K562 (cell line): ENCODE results near the gene PHLDB1.

ENCODE experiments used
- DPF2 ChIP-seq: fragments of 450-650 bp; IDR thresholded peaks from 2 replicates; pipeline ENCODE4 v1.6.1; 2016
- KDM1A ChIP-seq, 2 experiments: fragments of 450-650 bp; IDR thresholded peaks; 2 replicates each; pipeline ENCODE4 v1.6.1; 2016; ENCODE audit warnings: mild to moderate bottlenecking in 2 of 2
- POLR2AphosphoS5 ChIP-seq: IDR thresholded peaks from 2 replicates; pipeline ENCODE4 v1.6.1; 2011; ENCODE audit warnings: mild to moderate bottlenecking, low read depth, low read length, moderate library complexity; ENCODE audit not compliant: control insufficient read depth, insufficient read depth
- POU5F1 ChIP-seq: fragments of 150-350 bp; IDR thresholded peaks from 2 replicates; pipeline ENCODE4 v1.6.1; 2014; ENCODE audit warnings: borderline replicate concordance, low read length, low read depth, mild to moderate bottlenecking; ENCODE audit not compliant: partially characterized antibody
- ZNF347 ChIP-seq: fragments of 450-650 bp; formaldehyde crosslinking; IDR thresholded peaks from 2 replicates; pipeline ENCODE4 v1.4.0; 2020; ENCODE audit warnings: low read depth, mild to moderate bottlenecking, moderate library complexity
- TF ChIP-seq, protein P1 (sequence below): conservative IDR thresholded peaks from 2 replicates; pipeline ENCODE4 v1.6.1; 2011; ENCODE audit warnings: low read depth, mild to moderate bottlenecking, low read length; ENCODE audit not compliant: control insufficient read depth
- TF ChIP-seq, protein P2 (sequence below), 3 experiments: IDR thresholded peaks in 2 of 3; conservative IDR thresholded peaks in 1 of 3; 2 replicates each; pipeline ENCODE4 v1.5.1; 2011 to 2012; ENCODE audit warnings: low read length in 3 of 3, mild to moderate bottlenecking in 3 of 3, control low read depth in 2 of 3, improper control_type of control experiment in 1 of 3, inconsistent platforms in 1 of 3, low read depth in 1 of 3, mixed read lengths in 1 of 3, moderate library complexity in 1 of 3; ENCODE audit not compliant: insufficient read depth in 2 of 3
- TF ChIP-seq, protein P3 (sequence below): sonication (generic); formaldehyde crosslinking; IDR thresholded peaks from 2 replicates; pipeline ENCODE4 v1.8.0; 2022; ENCODE audit warnings: mild to moderate bottlenecking, low read depth, missing genetic modification reagents

- TF ChIP-seq POLR2AphosphoS5: no peak
- no peak for TF ChIP-seq DPF2
- no peak for TF ChIP-seq KDM1A (IDR thresholded peaks at IDR 0.05)
- TF ChIP-seq, protein P1, sequence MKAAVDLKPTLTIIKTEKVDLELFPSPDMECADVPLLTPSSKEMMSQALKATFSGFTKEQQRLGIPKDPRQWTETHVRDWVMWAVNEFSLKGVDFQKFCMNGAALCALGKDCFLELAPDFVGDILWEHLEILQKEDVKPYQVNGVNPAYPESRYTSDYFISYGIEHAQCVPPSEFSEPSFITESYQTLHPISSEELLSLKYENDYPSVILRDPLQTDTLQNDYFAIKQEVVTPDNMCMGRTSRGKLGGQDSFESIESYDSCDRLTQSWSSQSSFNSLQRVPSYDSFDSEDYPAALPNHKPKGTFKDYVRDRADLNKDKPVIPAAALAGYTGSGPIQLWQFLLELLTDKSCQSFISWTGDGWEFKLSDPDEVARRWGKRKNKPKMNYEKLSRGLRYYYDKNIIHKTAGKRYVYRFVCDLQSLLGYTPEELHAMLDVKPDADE: no peak
- no peak for TF ChIP-seq POU5F1
- TF ChIP-seq, protein P2, sequence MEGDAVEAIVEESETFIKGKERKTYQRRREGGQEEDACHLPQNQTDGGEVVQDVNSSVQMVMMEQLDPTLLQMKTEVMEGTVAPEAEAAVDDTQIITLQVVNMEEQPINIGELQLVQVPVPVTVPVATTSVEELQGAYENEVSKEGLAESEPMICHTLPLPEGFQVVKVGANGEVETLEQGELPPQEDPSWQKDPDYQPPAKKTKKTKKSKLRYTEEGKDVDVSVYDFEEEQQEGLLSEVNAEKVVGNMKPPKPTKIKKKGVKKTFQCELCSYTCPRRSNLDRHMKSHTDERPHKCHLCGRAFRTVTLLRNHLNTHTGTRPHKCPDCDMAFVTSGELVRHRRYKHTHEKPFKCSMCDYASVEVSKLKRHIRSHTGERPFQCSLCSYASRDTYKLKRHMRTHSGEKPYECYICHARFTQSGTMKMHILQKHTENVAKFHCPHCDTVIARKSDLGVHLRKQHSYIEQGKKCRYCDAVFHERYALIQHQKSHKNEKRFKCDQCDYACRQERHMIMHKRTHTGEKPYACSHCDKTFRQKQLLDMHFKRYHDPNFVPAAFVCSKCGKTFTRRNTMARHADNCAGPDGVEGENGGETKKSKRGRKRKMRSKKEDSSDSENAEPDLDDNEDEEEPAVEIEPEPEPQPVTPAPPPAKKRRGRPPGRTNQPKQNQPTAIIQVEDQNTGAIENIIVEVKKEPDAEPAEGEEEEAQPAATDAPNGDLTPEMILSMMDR (IDR thresholded peaks at IDR 0.05 in 2 of 3, conservative IDR thresholded peaks at IDR 0.05 in 1 of 3; ENCODE audit: insufficient read depth in 2 of 3, low read depth in 1 of 3, low read length in 3 of 3): no peak
- TF ChIP-seq, protein P3, sequence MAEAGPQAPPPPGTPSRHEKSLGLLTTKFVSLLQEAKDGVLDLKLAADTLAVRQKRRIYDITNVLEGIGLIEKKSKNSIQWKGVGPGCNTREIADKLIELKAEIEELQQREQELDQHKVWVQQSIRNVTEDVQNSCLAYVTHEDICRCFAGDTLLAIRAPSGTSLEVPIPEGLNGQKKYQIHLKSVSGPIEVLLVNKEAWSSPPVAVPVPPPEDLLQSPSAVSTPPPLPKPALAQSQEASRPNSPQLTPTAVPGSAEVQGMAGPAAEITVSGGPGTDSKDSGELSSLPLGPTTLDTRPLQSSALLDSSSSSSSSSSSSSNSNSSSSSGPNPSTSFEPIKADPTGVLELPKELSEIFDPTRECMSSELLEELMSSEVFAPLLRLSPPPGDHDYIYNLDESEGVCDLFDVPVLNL (CRISPR knock-in tag): no peak
- no peak for TF ChIP-seq ZNF347
Observed at GRCh38 chr11:118705111-118705741, 97.8 kb downstream of the PHLDB1 start.
